GM12878 (cell line): ENCODE data around the gene KREMEN2. TPM values are rescaled to one million over a fixed set of nuclear protein-coding genes. Genes with fewer than 3 reads are reported as not detected.

Experiments
- CHD2 ChIP-seq: IDR thresholded peaks from 2 replicates; pipeline ENCODE4 v1.6.1; 2011; ENCODE audit warnings: low read depth, low read length, improper control_type of control experiment, borderline replicate concordance
- CREB1 ChIP-seq: IDR thresholded peaks from 2 replicates; pipeline ENCODE4 v1.6.1; 2012; ENCODE audit warnings: low read depth, mild to moderate bottlenecking, inconsistent platforms
- GATAD2B ChIP-seq: fragments of 450-650 bp; conservative IDR thresholded peaks from 2 replicates; pipeline ENCODE4 v1.6.1; 2017; ENCODE audit warnings: low read depth, mild to moderate bottlenecking, moderate library complexity
- IKZF2 ChIP-seq, 2 experiments: fragments of 450-650 bp; IDR thresholded peaks; 2 replicates each; pipeline ENCODE4 v1.6.1; 2017; ENCODE audit warnings: mild to moderate bottlenecking in 2 of 2, moderate library complexity in 2 of 2
- MEF2B ChIP-seq: fragments of 450-650 bp; IDR thresholded peaks from 2 replicates; pipeline ENCODE4 v1.6.1; 2018; ENCODE audit warnings: mild to moderate bottlenecking, moderate library complexity; ENCODE audit not compliant: partially characterized antibody, poor library complexity, severe bottlenecking
- MXI1 ChIP-seq: fragments of 150-350 bp; IDR thresholded peaks from 2 replicates; pipeline ENCODE4 v1.6.1; 2011; ENCODE audit warnings: low read depth, mild to moderate bottlenecking, inconsistent platforms, low read length, improper control_type of control experiment
- NBN ChIP-seq: fragments of 450-650 bp; IDR thresholded peaks from 2 replicates; pipeline ENCODE4 v1.6.1; 2016
- NFYB ChIP-seq: IDR thresholded peaks from 2 replicates; pipeline ENCODE4 v1.6.1; 2011; ENCODE audit warnings: low read depth, mild to moderate bottlenecking, low read length, improper control_type of control experiment, moderate library complexity; ENCODE audit not compliant: insufficient read depth
- NR2C1 ChIP-seq: fragments of 450-650 bp; IDR thresholded peaks from 2 replicates; pipeline ENCODE4 v1.6.1; 2017; ENCODE audit warnings: antibody characterized with exemption, mild to moderate bottlenecking, moderate library complexity
- NR2F1 ChIP-seq: fragments of 450-650 bp; conservative IDR thresholded peaks from 2 replicates; pipeline ENCODE4 v1.6.1; 2017; ENCODE audit warnings: mild to moderate bottlenecking
- PAX5 ChIP-seq: IDR thresholded peaks from 2 replicates; pipeline ENCODE4 v1.6.1; 2011; ENCODE audit warnings: low read depth, low read length, borderline replicate concordance
- PAX8 ChIP-seq: fragments of 450-650 bp; IDR thresholded peaks from 2 replicates; pipeline ENCODE4 v1.6.1; 2017; ENCODE audit warnings: mild to moderate bottlenecking, moderate library complexity
- RAD21 ChIP-seq: IDR thresholded peaks from 2 replicates; pipeline ENCODE4 v1.6.1; 2011; ENCODE audit warnings: mild to moderate bottlenecking, low read depth, low read length, moderate library complexity; ENCODE audit not compliant: insufficient read depth
- RFX5 ChIP-seq: IDR thresholded peaks from 2 replicates; pipeline ENCODE4 v1.6.1; 2011; ENCODE audit warnings: low read depth, low read length, improper control_type of control experiment
- SMAD1 ChIP-seq: fragments of 450-650 bp; IDR thresholded peaks from 2 replicates; pipeline ENCODE4 v1.6.1; 2018; ENCODE audit warnings: mild to moderate bottlenecking, low read depth; ENCODE audit not compliant: partially characterized antibody
- SMARCA5 ChIP-seq: fragments of 450-650 bp; IDR thresholded peaks from 2 replicates; pipeline ENCODE4 v1.6.1; 2017; ENCODE audit warnings: mild to moderate bottlenecking
- SREBF1 ChIP-seq: IDR thresholded peaks from 2 replicates; pipeline ENCODE4 v1.6.1; 2012; ENCODE audit warnings: mild to moderate bottlenecking, low read length
- WRNIP1 ChIP-seq: IDR thresholded peaks from 2 replicates; pipeline ENCODE4 v1.6.1; 2011; ENCODE audit warnings: low read depth, low read length, improper control_type of control experiment, borderline replicate concordance
- polyA plus RNA-seq, 11 experiments: library from polyadenylated mRNA; depleted of rRNA in 4 of 11; unstranded in 6 of 11; stranded (reverse) in 5 of 11; fragments of >200 nt; fragmentation: Nextera tagmentation in 4 of 11; fragmentation: Illumina TruSeq in 1 of 11; extraction: Ambion mirVana in 4 of 11; extraction: Trizol in 1 of 11; gene quantifications; 1 replicate in 1 of 11; 2 replicates in 10 of 11; pipeline versions ENCODE4 v1.2.1 to v1.2.3, GENCODE V29; 2011 to 2016; ENCODE audit warnings: inconsistent platforms in 2 of 11, missing spikeins in 2 of 11, low read depth in 1 of 11
- total RNA-seq, 4 experiments: library from RNA; depleted of rRNA in 3 of 4; stranded (reverse); fragments of >200 nt in 3 of 4; fragmentation: Illumina TruSeq in 1 of 4; extraction: Trizol in 1 of 4; gene quantifications; 2 replicates each; pipeline versions ENCODE4 v1.2.1 to v1.2.3, GENCODE V29; 2013 to 2021
- TF ChIP-seq, protein P1 (sequence below), 3 experiments: IDR thresholded peaks in 2 of 3; conservative IDR thresholded peaks in 1 of 3; 2 replicates each; pipeline ENCODE4 v1.5.1; 2011; ENCODE audit warnings: low read depth in 3 of 3, low read length in 3 of 3, mild to moderate bottlenecking in 3 of 3, control low read depth in 2 of 3, moderate library complexity in 2 of 3, inconsistent platforms in 1 of 3, mixed read lengths in 1 of 3; ENCODE audit not compliant: control insufficient read depth in 2 of 3, insufficient read depth in 1 of 3; ENCODE audit errors: extremely low read depth in 1 of 3
- TF ChIP-seq, protein P2 (sequence below): fragments of 450-650 bp; conservative IDR thresholded peaks from 2 replicates; pipeline ENCODE4 v1.6.1; 2017; ENCODE audit warnings: mild to moderate bottlenecking, moderate library complexity
- TF ChIP-seq, protein P3 (sequence below): IDR thresholded peaks from 2 replicates; pipeline ENCODE4 v1.6.1; 2011; ENCODE audit warnings: borderline replicate concordance, low read depth, mild to moderate bottlenecking, moderate library complexity, mixed read lengths, low read length; ENCODE audit not compliant: insufficient read depth; ENCODE audit errors: extremely low read length
- TF ChIP-seq, protein P4 (sequence below): IDR thresholded peaks from 2 replicates; pipeline ENCODE4 v1.6.1; 2011; ENCODE audit warnings: mild to moderate bottlenecking, low read depth, low read length, moderate library complexity; ENCODE audit not compliant: insufficient replicate concordance
- TF ChIP-seq, protein P5 (sequence below): IDR thresholded peaks from 2 replicates; pipeline ENCODE4 v1.6.1; 2011; ENCODE audit warnings: low read depth, mild to moderate bottlenecking, low read length, moderate library complexity, borderline replicate concordance; ENCODE audit errors: extremely low read depth

The KREMEN2 gene
- total and polyA plus RNA-seq, 10 of the 15 experiments (the other 5 are each of a cell fraction or from before 2014, with no cell fraction given) = 0.06 to 3.7 (median 0.83) TPM; not detected in 2

DNA sequence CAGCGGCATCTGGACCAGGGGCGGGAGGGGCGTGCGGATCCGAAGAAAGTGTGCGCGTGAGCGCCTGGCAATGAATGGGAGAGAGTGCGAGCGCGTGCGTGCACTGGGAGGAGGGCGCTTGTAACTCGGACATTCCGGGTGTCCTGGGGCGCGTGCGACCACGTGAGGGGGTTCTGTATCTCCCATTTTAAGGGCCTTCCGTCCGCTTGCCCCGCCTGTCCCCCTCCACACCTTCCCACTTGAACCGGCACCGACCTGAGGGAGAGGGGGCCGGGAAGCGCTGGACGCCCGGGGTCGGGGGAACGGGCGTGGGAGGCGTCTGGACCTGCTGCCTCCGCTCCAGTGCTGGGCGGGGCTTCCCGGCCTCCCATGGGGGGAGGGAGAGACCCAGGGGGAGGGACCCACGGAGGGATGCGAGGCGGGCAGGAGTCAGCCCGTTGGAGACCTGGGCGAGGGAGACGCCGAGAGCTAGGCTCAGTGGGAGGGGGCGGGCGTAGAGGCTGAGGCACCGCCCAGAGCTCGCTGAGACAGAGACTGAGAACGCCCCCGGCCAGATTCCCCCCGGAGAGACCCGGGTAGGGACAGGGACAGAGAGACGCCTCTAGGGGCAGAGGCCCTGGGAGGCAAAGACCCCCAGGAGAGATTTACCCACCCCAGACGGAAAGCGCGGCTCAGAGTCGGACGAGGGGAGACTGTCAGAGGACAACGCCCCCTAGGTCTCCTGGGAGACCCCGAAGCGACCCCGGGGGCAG lies at the start of gene KREMEN2 (continued):
- TF ChIP-seq RFX5 = no peak
- TF ChIP-seq, protein P1, sequence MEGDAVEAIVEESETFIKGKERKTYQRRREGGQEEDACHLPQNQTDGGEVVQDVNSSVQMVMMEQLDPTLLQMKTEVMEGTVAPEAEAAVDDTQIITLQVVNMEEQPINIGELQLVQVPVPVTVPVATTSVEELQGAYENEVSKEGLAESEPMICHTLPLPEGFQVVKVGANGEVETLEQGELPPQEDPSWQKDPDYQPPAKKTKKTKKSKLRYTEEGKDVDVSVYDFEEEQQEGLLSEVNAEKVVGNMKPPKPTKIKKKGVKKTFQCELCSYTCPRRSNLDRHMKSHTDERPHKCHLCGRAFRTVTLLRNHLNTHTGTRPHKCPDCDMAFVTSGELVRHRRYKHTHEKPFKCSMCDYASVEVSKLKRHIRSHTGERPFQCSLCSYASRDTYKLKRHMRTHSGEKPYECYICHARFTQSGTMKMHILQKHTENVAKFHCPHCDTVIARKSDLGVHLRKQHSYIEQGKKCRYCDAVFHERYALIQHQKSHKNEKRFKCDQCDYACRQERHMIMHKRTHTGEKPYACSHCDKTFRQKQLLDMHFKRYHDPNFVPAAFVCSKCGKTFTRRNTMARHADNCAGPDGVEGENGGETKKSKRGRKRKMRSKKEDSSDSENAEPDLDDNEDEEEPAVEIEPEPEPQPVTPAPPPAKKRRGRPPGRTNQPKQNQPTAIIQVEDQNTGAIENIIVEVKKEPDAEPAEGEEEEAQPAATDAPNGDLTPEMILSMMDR (IDR thresholded peaks at IDR 0.05 in 2 of 3, conservative IDR thresholded peaks at IDR 0.05 in 1 of 3; ENCODE audit: control insufficient read depth in 2 of 3, extremely low read depth in 1 of 3, insufficient read depth in 1 of 3, low read depth in 3 of 3, low read length in 3 of 3) = peak in 1 of 3 experiments; percentile 13; a peak in 1 of 6 replicates
- no peak for TF ChIP-seq NFYB
- 0 out of 2 replicates have a peak, but pooled peaks have one; percentile 21 for TF ChIP-seq NBN
- peak; percentile 44 for TF ChIP-seq GATAD2B
- TF ChIP-seq MEF2B = peak; percentile 31
- no peak for TF ChIP-seq WRNIP1
- TF ChIP-seq, protein P2, sequence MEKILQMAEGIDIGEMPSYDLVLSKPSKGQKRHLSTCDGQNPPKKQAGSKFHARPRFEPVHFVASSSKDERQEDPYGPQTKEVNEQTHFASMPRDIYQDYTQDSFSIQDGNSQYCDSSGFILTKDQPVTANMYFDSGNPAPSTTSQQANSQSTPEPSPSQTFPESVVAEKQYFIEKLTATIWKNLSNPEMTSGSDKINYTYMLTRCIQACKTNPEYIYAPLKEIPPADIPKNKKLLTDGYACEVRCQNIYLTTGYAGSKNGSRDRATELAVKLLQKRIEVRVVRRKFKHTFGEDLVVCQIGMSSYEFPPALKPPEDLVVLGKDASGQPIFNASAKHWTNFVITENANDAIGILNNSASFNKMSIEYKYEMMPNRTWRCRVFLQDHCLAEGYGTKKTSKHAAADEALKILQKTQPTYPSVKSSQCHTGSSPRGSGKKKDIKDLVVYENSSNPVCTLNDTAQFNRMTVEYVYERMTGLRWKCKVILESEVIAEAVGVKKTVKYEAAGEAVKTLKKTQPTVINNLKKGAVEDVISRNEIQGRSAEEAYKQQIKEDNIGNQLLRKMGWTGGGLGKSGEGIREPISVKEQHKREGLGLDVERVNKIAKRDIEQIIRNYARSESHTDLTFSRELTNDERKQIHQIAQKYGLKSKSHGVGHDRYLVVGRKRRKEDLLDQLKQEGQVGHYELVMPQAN = 0 out of 2 replicates have a peak, but pooled peaks have one; percentile 19
- TF ChIP-seq IKZF2 (IDR thresholded peaks at IDR 0.05) = peak; percentile 7 to 28; a peak in 2 of 4 replicates
- TF ChIP-seq NR2C1 = no peak
- TF ChIP-seq, protein P3, sequence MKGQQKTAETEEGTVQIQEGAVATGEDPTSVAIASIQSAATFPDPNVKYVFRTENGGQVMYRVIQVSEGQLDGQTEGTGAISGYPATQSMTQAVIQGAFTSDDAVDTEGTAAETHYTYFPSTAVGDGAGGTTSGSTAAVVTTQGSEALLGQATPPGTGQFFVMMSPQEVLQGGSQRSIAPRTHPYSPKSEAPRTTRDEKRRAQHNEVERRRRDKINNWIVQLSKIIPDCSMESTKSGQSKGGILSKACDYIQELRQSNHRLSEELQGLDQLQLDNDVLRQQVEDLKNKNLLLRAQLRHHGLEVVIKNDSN = peak; percentile 25
- TF ChIP-seq PAX8 = no peak
- no peak for TF ChIP-seq CREB1
- TF ChIP-seq CHD2 = no peak
- TF ChIP-seq MXI1 = peak; percentile 46; the same call in 1 of the 2 replicates
- TF ChIP-seq, protein P4, sequence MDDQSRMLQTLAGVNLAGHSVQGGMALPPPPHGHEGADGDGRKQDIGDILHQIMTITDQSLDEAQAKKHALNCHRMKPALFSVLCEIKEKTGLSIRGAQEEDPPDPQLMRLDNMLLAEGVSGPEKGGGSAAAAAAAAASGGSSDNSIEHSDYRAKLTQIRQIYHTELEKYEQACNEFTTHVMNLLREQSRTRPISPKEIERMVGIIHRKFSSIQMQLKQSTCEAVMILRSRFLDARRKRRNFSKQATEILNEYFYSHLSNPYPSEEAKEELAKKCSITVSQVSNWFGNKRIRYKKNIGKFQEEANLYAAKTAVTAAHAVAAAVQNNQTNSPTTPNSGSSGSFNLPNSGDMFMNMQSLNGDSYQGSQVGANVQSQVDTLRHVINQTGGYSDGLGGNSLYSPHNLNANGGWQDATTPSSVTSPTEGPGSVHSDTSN = no peak
- TF ChIP-seq SMARCA5 = no peak
- no peak for TF ChIP-seq RAD21
- no peak for TF ChIP-seq PAX5
- no peak for TF ChIP-seq SREBF1
- no peak for TF ChIP-seq NR2F1
- TF ChIP-seq, protein P5, sequence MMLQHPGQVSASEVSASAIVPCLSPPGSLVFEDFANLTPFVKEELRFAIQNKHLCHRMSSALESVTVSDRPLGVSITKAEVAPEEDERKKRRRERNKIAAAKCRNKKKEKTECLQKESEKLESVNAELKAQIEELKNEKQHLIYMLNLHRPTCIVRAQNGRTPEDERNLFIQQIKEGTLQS = no peak
- no peak for TF ChIP-seq SMAD1
